SU-DHL-6 (cell line): ENCODE measurements around the gene ZC3H8.

Experiments
- EZH2phosphoT487 ChIP-seq: fragments of 200-600 bp; sonication (generic), shearing (Covaris generic); conservative IDR thresholded peaks from 2 replicates; pipeline ENCODE4 v1.6.1; 2018; ENCODE audit warnings: mild to moderate bottlenecking, antibody characterized with exemption, low read length, moderate library complexity, mixed read lengths
- TF ChIP-seq, protein P1 (sequence below): fragments of 200-600 bp; sonication (generic); IDR thresholded peaks from one replicate; pipeline ENCODE4 v1.5.1; 2017; ENCODE audit warnings: antibody characterized with exemption, mild to moderate bottlenecking, low read length, moderate library complexity; ENCODE audit not compliant: insufficient read depth, poor library complexity, severe bottlenecking

DNA sequence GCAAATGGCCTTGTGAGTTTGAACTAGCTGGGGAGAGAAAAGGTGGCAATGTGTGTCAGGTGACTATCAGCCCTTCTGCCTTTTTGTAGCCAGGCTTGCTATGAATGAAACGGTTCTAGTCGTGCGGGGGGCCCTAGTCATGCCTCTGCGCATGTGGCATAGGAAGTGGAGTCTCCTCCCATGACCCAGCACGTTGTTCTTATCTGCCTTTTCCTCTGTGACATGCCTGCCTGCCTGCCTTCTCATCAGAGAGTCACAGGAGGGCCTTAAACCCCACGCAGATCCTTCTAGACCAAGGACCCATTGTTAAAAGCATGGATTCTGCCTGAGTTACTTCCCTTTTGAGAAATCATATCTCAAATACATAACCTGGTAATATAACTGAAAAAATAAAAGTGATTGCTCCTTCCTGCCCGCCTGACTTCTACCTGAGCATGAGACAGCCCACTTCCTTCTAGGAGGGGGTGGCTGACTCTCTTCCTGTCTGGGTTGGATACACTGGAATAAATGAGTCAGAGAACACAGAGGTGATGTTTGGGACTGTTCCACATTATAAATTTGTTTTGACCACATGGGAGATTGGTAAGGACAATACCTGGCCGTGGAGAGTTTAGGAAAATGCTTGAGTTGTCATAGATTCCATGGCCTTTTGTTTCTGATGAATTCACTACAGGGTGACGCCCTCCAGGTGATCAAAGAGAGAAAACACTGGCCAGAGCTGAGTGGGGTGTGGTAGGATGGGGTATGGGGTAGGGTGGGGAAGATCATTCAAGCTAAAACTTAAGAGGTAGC, 66.8 kb downstream of the ZC3H8 start:
- TF ChIP-seq, protein P1, sequence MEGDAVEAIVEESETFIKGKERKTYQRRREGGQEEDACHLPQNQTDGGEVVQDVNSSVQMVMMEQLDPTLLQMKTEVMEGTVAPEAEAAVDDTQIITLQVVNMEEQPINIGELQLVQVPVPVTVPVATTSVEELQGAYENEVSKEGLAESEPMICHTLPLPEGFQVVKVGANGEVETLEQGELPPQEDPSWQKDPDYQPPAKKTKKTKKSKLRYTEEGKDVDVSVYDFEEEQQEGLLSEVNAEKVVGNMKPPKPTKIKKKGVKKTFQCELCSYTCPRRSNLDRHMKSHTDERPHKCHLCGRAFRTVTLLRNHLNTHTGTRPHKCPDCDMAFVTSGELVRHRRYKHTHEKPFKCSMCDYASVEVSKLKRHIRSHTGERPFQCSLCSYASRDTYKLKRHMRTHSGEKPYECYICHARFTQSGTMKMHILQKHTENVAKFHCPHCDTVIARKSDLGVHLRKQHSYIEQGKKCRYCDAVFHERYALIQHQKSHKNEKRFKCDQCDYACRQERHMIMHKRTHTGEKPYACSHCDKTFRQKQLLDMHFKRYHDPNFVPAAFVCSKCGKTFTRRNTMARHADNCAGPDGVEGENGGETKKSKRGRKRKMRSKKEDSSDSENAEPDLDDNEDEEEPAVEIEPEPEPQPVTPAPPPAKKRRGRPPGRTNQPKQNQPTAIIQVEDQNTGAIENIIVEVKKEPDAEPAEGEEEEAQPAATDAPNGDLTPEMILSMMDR = no peak
- no peak for TF ChIP-seq EZH2phosphoT487
